ENCODE measurements around the gene SMG5.

DNA sequence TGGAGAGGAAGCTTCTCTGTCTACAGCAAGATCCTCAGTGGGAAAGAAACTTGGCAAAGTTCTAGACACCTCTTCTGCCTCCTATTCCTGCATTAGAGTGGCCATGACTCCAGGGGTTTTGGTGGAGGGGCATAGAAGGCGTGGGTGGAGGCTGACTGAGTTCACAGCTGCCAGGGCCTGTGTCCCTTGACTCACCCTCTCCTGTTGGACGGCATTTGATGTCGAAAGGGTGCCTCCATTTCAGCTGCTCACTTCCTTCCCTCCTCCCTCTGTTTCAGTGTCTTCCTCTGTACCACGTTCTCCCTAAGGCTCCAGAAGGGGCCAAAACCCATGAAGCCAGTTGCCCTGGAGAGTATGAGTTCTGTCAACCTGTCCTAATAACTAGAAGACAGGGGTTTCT lies 2.1 kb upstream of the SMG5 start:
- TF ChIP-seq, protein P1, sequence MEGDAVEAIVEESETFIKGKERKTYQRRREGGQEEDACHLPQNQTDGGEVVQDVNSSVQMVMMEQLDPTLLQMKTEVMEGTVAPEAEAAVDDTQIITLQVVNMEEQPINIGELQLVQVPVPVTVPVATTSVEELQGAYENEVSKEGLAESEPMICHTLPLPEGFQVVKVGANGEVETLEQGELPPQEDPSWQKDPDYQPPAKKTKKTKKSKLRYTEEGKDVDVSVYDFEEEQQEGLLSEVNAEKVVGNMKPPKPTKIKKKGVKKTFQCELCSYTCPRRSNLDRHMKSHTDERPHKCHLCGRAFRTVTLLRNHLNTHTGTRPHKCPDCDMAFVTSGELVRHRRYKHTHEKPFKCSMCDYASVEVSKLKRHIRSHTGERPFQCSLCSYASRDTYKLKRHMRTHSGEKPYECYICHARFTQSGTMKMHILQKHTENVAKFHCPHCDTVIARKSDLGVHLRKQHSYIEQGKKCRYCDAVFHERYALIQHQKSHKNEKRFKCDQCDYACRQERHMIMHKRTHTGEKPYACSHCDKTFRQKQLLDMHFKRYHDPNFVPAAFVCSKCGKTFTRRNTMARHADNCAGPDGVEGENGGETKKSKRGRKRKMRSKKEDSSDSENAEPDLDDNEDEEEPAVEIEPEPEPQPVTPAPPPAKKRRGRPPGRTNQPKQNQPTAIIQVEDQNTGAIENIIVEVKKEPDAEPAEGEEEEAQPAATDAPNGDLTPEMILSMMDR (conservative IDR thresholded peaks at IDR 0.05): no peak
- no peak for TF ChIP-seq ZFX (IDR thresholded peaks at IDR 0.05)
